ENCODE results near the gene CDCA3.

GRCh38 chr12:6840761-6841515 is 10.1 kb downstream of the CDCA3 start, which contains the start of gene GNB3:
- no peak for TF ChIP-seq CTCF (IDR thresholded peaks at IDR 0.05)
- TF ChIP-seq POLR2AphosphoS5 (IDR thresholded peaks at IDR 0.05) = no peak
- TF ChIP-seq POLR2A (IDR thresholded peaks at IDR 0.05) = no peak

Data from gastroesophageal sphincter (tissue), 3 donors.